Measurements from ENCODE around the gene PIAS1. TPM values are rescaled to one million over a fixed set of nuclear protein-coding genes. Genes with fewer than 3 reads are reported as not detected.
"Not testable (repeated sequence)": the region's sequence is repeated elsewhere in the genome, so short reads cannot be mapped to it uniquely, and the experiment has no call there.

The PIAS1 gene
- total RNA-seq, 1 donor from 2014 or later: 37.3 TPM

GRCh38 chr15:68114356-68114755 is 60.2 kb downstream of the PIAS1 start:
- no peak for DNase-seq (ENCODE audit: low spot score)

- DNase-seq (ENCODE audit: low spot score): no peak
Observed at GRCh38 chr15:68114840-68115239, 60.7 kb downstream of the PIAS1 start.

GRCh38 chr15:68124700-68125099 is 70.6 kb downstream of the PIAS1 start:
- no peak for DNase-seq (ENCODE audit: low spot score)

GRCh38 chr15:68126396-68126795 is 72.3 kb downstream of the PIAS1 start:
- DNase-seq (ENCODE audit: low spot score): no peak

DNA sequence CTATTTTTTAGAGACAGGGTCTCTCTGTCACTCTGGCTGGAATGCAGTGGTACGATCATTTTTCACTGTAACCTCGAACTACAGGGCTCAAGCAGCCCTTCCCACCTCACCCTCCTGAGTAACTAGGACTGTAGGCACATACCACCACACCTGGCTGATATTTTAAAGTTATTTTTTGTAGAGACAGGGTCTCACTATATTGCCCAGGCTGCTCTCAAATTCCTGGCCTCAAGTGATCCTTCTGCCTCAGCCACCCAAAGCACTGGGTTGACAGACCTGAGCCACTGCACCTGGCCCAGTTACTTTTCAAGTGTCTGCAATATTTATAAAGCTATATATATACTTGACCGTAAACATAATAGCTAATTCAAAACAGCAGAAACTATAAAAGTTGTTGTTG is 75.0 kb downstream of the PIAS1 start:
- DNase-seq (ENCODE audit: low spot score): no peak

- DNase-seq (ENCODE audit: low spot score): no peak
Observed at GRCh38 chr15:68130851-68131250, 76.7 kb downstream of the PIAS1 start.

DNA sequence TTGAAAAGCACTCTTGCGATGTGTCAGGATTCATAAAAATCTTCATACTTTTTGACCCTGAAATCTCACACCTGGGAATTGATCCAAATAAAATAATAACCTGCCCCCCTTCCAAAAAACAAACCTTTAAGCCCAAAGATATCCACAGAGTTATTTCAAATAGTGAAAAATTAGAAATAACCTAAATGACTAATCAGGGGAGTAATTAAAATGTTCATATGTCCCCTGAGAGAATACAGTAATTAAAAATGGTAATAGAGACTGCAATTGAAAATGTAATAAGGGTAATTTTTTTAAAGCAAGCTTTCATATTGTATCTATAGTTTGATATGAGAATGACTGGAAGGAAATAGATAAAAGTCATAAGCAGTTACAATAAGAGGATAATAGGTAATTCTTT is 83.0 kb downstream of the PIAS1 start:
- no peak for DNase-seq (ENCODE audit: low spot score)

DNA sequence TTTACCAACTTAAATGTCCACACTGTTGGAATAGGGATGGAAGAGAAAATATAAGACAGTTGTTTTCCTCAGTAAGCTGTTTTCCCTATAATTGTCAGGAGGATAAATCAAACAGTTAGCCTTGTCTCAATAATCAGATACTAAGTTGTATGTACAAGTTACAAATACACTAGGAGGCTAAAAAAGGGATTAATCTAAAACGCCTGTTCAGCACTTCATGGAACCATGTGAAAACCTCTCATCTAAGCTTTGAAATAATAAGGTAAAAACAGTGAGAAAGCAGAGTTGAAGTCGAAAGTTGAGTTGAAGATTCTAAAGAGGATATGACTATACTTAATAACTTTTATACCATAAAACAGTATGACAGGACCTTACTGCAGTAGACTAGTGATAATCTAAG is 89.0 kb downstream of the PIAS1 start:
- no peak for DNase-seq (ENCODE audit: low spot score)

- DNase-seq (ENCODE audit: low spot score): no peak
Observed at GRCh38 chr15:68143785-68144184, 89.7 kb downstream of the PIAS1 start.

- DNase-seq (ENCODE audit: low spot score): no peak
Observed at GRCh38 chr15:68145706-68146105, 91.6 kb downstream of the PIAS1 start.

- no peak for DNase-seq (ENCODE audit: low spot score)
Observed at GRCh38 chr15:68148039-68148438, 93.9 kb downstream of the PIAS1 start.

DNA sequence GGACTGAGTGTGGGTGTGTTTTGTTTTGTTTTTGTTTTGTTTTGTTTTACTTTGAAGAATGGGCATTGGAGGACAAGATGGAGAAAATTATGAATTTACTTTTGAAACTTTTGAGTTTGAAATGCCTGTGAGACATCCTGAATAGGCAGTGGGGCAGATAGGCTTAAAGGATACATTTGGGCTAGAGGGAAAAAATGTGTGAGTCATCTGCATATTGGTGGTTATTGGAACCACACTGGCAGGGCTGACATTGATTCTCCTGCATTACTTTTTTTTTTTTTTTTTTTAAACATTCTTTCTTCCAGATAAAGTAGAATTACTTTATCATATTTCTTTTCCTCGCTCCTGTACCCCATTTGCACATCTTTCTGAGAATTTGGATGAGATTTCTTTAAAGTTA is 94.9 kb downstream of the PIAS1 start:
- DNase-seq (ENCODE audit: low spot score): no peak

DNA sequence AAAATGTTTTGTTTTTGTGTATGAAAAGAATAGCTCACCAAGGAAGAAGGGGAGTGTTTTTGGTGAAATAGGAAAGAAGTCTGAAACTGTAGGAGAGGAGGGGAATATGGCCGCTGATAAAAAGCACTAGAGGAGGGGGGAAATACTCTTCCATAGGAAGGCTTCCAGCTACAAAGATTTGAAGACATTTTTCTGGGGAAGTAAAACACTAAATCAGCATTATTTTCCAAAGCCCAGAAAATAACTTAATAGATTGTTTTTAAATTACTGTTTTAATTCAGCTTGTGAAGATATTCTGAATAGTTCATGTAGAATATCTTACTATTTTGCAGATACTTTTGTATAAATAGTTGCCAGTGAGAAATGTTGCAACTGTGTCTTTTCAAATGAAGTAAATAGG is 96.1 kb downstream of the PIAS1 start:
- no peak for DNase-seq (ENCODE audit: low spot score)

GRCh38 chr15:68151277-68151676 is 97.2 kb downstream of the PIAS1 start:
- no peak for DNase-seq (ENCODE audit: low spot score)

DNA sequence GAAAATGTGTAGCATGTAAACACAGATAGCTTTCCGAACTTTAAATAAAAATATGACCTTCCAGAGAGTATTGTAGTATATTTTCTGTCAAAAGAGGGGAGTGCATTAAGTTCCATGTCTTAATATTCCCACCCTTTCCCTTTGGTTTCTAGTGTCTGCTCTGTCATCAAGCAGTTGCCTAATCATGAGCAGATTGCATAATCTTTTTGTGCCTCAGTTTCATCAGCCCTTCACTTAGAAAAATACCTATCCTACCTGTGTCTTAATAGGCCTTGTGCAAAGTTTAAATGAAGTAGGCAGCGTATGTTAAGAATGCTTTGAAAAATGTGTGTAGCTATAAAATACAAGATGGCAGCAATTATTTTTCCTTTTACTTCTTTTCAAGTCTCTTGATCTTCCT is 98.2 kb downstream of the PIAS1 start:
- no peak for DNase-seq (ENCODE audit: low spot score)

DNA sequence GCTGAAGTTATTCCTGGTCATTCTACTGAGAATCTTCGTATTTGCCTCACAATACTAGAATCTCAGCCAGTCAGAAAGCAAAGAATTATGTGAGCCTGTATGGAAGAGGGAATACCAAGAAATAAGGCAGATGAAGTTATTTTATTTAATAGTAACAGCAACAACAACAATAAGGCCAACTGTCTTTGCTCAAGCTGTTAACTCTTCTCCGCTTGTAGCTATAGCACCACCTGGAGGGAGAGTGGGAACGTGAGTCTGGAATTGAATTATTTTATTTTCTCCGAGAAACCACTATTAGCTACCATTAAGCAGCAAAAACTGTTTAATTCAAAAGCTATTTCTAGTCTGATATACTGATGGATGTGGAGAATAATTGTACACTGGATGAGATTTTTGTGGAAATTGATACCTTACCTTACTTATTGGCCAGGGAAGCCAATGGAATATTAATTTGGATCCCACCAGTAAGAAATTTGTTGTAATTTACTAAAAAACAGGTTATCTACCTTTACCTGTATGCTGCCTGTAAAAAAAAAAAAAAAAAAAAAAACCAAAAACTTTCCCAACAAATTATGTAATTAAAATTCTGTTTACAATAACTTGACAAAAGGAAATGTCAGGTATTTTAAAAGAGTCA is 100.9 kb downstream of the PIAS1 start:
- DNase-seq (ENCODE audit: low spot score): no peak

DNA sequence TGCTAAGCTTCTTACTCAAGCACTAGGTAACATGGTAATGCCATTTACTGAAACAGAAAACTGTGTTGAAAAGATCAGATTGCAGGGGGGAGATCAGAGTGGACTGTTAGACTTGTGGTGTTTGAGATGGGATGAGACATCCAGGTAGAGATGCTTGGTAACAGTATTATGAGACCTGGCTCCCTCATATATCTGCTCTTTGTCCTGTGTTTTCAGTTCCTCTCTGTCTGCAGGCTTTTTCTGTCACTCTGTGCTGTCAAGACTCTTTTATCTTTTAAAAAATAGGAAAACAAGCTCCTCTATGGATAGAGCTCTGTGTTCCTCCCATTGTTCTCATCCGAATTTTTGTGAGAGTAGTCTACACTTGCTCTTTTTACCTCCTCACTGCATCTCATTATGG is 103.0 kb downstream of the PIAS1 start:
- DNase-seq (ENCODE audit: low spot score): no peak

- DNase-seq (ENCODE audit: low spot score): no peak
Observed at GRCh38 chr15:68158046-68158628, 104.0 kb downstream of the PIAS1 start.

DNA sequence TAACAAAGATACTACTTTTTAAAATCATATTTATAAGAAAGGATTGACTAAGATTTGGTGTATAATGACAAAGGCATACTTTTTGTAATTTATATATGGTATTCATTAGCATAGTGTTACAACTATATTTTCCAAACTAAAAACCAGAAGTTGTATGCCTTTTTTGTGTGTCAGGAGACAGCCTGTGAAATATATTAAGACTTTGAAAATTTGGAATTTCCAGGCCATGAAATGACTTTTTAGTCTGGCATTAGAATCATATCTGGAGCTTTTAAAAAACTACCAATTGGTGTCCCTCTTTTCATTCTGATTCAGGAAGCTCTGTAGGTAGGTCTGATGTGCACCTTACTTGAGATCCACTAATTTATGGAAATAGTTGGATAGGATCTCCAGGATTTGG is 109.1 kb downstream of the PIAS1 start:
- DNase-seq (ENCODE audit: low spot score): no peak

DNA sequence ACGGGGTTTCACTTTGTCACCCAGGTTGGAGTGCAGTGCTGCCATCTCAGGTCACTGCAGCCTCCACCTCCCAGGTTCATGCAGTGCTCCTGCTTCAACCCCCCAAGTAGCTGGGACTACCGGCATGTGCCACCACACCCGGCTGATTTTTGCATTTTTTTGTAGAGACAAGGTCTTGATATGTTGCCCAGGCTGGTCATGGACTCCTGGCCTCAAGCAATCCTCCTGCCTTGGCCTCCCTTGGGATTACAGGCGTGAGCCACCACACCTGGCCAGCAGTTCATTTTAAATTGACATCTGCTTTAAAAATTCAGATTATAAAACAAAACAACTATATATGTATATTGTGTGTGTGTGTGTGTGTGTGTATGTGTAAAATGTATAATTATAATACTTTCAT is 112.7 kb downstream of the PIAS1 start:
- no peak for DNase-seq (ENCODE audit: low spot score)

DNA sequence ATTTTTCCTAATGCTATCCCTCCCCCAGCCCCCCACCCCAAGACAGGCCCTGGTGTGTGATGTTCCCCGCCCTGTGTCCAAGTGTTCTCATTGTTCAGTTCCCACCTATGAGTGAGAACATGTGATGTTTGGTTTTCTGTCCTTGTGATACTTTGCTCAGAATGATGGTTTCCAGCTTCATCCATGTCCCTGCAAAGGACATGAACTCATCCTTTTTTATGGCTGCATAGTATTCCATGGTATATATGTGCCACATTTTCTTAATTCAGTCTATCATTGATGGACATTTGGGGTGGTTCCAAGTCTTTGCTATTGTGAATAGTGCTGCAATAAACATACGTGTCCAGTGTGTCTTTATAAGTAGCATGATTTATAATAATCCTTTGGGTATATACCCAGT is 117.9 kb downstream of the PIAS1 start:
- not testable (repeated sequence) for DNase-seq (ENCODE audit: low spot score)

DNA sequence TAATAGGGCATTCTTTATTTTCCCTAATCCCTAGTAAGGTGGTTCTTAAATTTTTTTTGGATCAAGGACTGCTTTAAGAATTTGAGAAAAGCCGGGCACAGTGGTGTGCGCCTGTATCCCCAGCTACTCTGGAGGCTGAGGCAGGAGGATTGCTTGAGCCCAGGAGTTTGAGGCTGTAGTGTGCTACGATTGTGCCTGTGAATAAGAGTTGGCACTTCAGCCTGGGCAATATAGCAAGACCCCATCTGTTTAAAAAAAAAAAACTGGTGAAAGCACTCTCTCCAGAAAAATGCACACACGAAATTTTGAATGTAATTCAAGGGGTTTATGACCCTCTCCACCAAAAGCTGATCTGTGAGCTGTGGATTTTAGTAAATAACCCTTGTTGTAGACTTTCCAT is 119.0 kb downstream of the PIAS1 start:
- DNase-seq (ENCODE audit: low spot score): no peak

GRCh38 chr15:68175526-68175925 is 121.4 kb downstream of the PIAS1 start:
- no peak for DNase-seq (ENCODE audit: low spot score)

DNA sequence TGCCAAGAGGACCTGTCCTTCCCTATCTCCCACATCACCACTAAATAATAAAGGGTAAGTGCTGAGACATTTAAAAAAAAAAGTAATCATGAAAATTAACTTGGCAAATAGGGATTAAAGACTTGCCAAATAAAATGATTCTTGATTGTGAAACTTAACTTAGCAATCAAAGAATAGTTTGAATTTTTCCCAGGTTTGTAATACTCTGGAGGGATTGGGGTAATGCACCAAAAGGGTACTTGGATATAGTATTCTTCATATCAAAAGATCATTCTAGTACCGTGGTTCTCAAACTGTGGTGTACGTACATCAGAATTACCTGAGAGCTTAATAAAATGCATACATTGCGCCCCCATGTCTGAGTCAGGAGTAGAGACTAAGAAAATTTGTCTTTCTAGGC is 122.5 kb downstream of the PIAS1 start:
- DNase-seq (ENCODE audit: low spot score): no peak

All from mesenteric fat pad (tissue), 1 donor.